Glutamatergic neuron (in vitro differentiated cells): ENCODE measurements around the gene CACNA1E. TPM values are rescaled to one million over a fixed set of nuclear protein-coding genes. Genes with fewer than 3 reads are reported as not detected.
"Not testable (repeated sequence)": the region's sequence is repeated elsewhere in the genome, so short reads cannot be mapped to it uniquely, and the experiment has no call there.

Experiments
- DNase-seq: peaks from one replicate; pipeline ENCODE4 v3.0.0; 2022
- H3K27ac Mint-ChIP-seq: one replicate; pipeline ENCODE4 v1.8.0; 2020; ENCODE audit warnings: mild to moderate bottlenecking, mixed read lengths, inconsistent platforms; ENCODE audit not compliant: unreplicated experiment
- H3K27me3 Mint-ChIP-seq: one replicate; pipeline ENCODE4 v1.8.0; 2020; ENCODE audit warnings: mild to moderate bottlenecking, moderate library complexity, mixed read lengths, inconsistent platforms; ENCODE audit not compliant: unreplicated experiment
- H3K36me3 Mint-ChIP-seq: one replicate; pipeline ENCODE4 v1.8.0; 2020; ENCODE audit warnings: mild to moderate bottlenecking, mixed read lengths, inconsistent platforms; ENCODE audit not compliant: unreplicated experiment
- H3K4me1 Mint-ChIP-seq: one replicate; pipeline ENCODE4 v1.8.0; 2020; ENCODE audit warnings: mild to moderate bottlenecking, low read depth, mixed read lengths, inconsistent platforms; ENCODE audit not compliant: unreplicated experiment
- H3K4me3 Mint-ChIP-seq: one replicate; pipeline ENCODE4 v1.8.0; 2020; ENCODE audit warnings: mild to moderate bottlenecking, mixed read lengths, inconsistent platforms; ENCODE audit not compliant: unreplicated experiment
- H3K9me3 Mint-ChIP-seq: one replicate; pipeline ENCODE4 v1.8.0; 2020; ENCODE audit warnings: mild to moderate bottlenecking, moderate library complexity, mixed read lengths, inconsistent platforms; ENCODE audit not compliant: unreplicated experiment
- total RNA-seq: library from RNA; stranded (reverse); fragmentation: NEBNext Ultra II Directional; extraction: Animal tissue kit (Norgen Biotek cat#: 25700); gene quantifications from one replicate; pipeline ENCODE4 v1.2.1, GENCODE V29; 2021; ENCODE audit not compliant: unreplicated experiment
- TF ChIP-seq, protein P1 (sequence below): fragments of 200-600 bp; sonication (generic); IDR thresholded peaks from one replicate; pipeline ENCODE4 v1.5.0; 2021; ENCODE audit not compliant: partially characterized antibody, unreplicated experiment

Gene CACNA1E
- total RNA-seq, 1 donor from 2014 or later: 8.8 TPM

- TF ChIP-seq, protein P1, sequence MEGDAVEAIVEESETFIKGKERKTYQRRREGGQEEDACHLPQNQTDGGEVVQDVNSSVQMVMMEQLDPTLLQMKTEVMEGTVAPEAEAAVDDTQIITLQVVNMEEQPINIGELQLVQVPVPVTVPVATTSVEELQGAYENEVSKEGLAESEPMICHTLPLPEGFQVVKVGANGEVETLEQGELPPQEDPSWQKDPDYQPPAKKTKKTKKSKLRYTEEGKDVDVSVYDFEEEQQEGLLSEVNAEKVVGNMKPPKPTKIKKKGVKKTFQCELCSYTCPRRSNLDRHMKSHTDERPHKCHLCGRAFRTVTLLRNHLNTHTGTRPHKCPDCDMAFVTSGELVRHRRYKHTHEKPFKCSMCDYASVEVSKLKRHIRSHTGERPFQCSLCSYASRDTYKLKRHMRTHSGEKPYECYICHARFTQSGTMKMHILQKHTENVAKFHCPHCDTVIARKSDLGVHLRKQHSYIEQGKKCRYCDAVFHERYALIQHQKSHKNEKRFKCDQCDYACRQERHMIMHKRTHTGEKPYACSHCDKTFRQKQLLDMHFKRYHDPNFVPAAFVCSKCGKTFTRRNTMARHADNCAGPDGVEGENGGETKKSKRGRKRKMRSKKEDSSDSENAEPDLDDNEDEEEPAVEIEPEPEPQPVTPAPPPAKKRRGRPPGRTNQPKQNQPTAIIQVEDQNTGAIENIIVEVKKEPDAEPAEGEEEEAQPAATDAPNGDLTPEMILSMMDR: no peak
- H3K4me3 Mint-ChIP-seq: no peak overlapping the region
- no peaks in the 10 kb centered on the region for H3K4me1 Mint-ChIP-seq
- H3K27me3 Mint-ChIP-seq: no peaks in the 10 kb centered on the region
- no peaks in the 10 kb centered on the region for H3K36me3 Mint-ChIP-seq
- H3K9me3 Mint-ChIP-seq: no peaks in the 10 kb centered on the region
- H3K27ac Mint-ChIP-seq: no peak overlapping the region
- no peak for DNase-seq
Measured at GRCh38 chr1:181818459-181818858, 335.1 kb downstream of the CACNA1E start.

DNA sequence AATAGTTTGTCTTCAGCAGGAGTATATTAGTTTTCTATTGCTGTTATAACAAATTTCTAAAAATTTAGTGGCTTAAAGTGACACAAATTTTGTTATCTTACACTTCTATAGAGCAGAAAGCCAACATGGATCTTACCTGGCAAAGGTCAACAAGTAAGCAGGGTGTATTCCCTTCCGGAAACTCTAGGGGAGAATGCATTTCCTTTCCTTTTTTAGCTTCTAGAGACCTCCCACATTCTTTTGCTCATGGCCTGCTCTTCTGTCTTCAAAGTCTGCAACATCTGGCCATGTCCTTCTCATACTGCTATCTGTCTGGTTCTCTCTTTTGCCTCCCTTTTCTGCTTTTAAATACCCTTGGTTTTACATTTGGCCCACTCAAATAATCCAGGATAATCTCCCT lies 335.6 kb downstream of the CACNA1E start:
- H3K27me3 Mint-ChIP-seq: no peaks in the 10 kb centered on the region
- H3K9me3 Mint-ChIP-seq: no peaks in the 10 kb centered on the region
- no peak overlapping the region for H3K4me3 Mint-ChIP-seq
- H3K36me3 Mint-ChIP-seq: no peaks in the 10 kb centered on the region
- TF ChIP-seq, protein P1: no peak
- H3K27ac Mint-ChIP-seq: no peak overlapping the region
- no peaks in the 10 kb centered on the region for H3K4me1 Mint-ChIP-seq
- DNase-seq: no peak

GRCh38 chr1:181821701-181822100 lies 338.4 kb downstream of the CACNA1E start:
- no peaks in the 10 kb centered on the region for H3K36me3 Mint-ChIP-seq
- H3K4me3 Mint-ChIP-seq: no peak overlapping the region
- H3K27me3 Mint-ChIP-seq: no peaks in the 10 kb centered on the region
- TF ChIP-seq, protein P1: no peak
- no peak overlapping the region for H3K27ac Mint-ChIP-seq
- H3K4me1 Mint-ChIP-seq: no peaks in the 10 kb centered on the region
- no peak for DNase-seq
- no peaks in the 10 kb centered on the region for H3K9me3 Mint-ChIP-seq

- H3K27ac Mint-ChIP-seq, DNase-seq, H3K9me3 Mint-ChIP-seq, H3K27me3 Mint-ChIP-seq, H3K4me1 Mint-ChIP-seq, H3K4me3 Mint-ChIP-seq: not testable (repeated sequence)
- H3K36me3 Mint-ChIP-seq: peaks cover 15% of the 10 kb centered on the region
Measured at GRCh38 chr1:181832173-181832880, 349.0 kb downstream of the CACNA1E start.

DNA sequence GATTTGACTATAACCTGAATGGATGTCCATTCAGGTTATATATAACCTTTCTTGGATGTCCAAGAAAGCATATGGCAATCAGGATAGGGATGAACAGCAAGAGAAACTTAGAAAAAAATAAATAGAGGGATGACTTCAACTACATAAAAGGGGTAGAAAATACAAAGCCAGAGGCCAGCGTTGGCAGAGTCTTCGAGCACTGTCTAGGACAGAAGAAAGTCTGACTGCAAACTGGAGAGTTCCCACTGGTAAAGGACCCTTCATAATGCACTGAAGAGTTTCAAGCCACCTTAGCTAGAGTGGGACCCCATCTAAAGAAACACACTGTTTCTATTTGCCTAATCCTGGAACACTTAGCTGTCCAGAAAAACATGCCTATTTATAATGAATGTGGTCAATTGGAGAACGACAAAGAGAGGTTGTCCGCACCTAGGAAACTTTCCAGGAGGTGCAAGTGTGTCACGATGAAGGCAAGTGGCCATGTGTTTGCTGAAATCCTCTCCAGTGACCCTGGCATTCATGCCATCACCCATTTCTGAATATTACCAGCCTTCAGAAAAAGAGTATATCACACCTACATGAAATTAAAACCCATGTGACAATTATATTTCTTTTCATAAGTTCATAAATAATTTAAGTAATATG lies 362.8 kb downstream of the CACNA1E start:
- H3K4me1 Mint-ChIP-seq: peaks cover 2% of the 10 kb centered on the region
- no peak overlapping the region for H3K4me3 Mint-ChIP-seq
- no peaks in the 10 kb centered on the region for H3K36me3 Mint-ChIP-seq
- no peak for DNase-seq
- no peak overlapping the region for H3K27ac Mint-ChIP-seq
- TF ChIP-seq, protein P1: no peak
- no peaks in the 10 kb centered on the region for H3K9me3 Mint-ChIP-seq
- no peaks in the 10 kb centered on the region for H3K27me3 Mint-ChIP-seq
